GM18909 (cell line): Measurements from ENCODE around the gene ABO.
"Not testable (repeated sequence)": the region's sequence is repeated elsewhere in the genome, so short reads cannot be mapped to it uniquely, and the experiment has no call there.

ENCODE experiments used
- ATAC-seq: cut with Tn5 transposase; IDR thresholded peaks from one replicate; pipeline ENCODE4 v1.9.1; 2021; ENCODE audit warnings: mild to moderate bottlenecking; ENCODE audit not compliant: unreplicated experiment, poor library complexity

Gene ABO

DNA sequence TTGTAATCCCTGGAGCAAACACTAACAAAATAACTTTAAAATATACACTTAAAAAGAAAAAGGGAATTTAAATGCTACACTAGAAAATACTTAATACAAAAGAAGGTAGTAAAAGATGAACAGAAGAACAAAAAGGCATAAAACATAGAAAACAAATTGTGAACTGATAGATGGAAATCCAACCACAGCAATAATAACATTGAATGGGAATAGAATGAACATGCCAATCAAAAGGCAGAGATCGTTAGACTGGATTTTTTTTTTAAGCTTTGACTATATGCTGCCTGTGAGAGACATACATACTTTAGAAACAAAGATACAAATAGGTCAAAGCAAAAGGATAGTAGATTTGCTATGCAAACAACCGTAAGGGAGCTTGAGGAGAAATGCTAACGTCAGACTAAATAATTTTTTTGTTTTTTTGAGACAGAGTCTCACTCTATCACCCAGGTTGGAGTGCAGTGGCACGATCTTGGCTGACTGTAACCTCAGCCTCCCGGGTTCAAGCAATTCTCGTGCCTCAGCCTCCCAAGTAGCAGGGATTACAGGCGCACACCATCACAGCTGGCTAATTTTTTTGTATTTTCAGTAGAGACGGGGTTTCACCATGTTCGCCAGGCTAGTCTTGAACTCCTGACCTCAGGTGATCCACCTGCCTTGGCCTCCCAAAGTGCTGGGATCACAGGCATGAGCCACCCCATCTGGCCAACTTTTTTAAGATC, 6.5 kb downstream of the ABO start:
- no peak for ATAC-seq

DNA sequence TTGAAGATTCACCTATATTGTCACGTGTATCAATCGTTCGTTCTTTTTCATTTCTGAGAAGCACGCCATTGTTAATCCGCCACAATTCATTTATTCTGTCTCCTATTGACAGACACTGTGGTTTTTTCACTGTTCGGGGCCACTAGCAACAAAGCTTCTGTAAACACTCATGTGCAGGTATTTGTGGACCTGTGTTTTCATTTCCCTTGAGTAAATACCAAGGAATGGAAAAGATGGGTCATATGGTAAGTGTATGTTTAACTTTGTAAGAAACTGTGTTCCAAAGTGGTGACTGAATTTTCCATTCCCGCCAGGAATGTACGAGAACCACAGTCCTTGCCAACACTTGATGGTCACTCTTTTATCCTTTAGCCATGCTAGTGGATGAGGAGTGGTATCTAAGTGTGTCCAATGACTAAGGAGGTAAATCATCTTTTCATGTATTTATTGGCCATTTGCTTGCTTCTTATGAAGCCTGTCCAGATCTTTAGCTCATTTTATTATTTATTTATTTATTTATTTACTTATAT, 10.7 kb downstream of the ABO start:
- no peak for ATAC-seq

DNA sequence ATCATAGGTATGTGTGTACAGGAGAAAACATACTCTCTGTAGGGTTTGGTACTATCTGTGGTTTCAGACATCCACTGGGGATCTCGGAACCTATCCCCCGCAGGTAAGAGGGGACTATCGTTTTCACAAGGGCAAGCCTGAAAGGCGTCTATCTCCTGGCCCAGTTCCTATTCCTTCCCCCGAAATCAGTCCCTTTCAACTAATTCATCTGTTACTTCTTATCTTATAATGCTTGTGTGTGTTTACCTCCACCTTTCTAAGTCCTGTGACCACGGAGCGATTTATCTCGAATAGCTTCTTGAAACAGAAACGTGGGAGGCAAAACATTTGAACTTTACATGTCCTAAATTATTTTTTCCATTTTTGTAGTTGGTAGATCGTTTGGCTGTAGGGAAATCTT, 11.4 kb downstream of the ABO start:
- ATAC-seq: no peak

DNA sequence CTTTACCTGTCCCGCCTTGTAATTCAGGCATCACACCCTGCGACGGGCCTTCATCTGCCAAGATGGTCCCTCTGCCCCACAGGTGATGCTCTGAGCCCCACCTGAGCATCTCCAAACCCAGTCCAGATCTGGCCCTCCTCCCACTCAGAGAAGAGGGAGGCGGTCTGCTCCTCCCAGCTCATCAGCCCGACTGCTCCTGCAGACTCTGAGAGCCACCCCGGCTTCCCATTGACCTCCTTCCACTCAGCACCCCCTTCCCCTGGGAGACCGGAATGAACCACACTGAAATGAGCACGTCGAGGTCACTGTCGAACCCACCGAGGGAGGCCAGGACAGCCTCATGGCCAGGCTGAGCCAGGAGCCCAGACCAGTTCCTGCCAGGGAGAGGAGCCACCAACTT, 12.8 kb downstream of the ABO start:
- no peak for ATAC-seq

DNA sequence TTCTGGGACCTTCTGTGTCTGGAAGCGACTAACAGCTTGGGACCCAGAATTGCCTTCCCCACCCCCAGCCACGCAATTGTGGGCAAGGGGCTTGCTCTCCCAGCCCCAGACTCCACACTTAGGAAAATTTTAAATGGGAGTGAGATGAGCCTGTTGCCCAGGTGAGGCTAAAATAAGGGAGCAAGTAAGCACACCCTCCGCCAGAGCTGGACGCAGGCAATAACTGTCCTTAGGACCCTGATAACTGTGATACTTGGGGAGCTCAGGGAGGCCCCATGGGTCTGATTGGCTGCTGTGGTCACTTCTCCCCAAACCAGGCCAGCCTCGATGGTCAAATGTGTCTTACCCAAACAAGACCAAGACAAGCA, 13.3 kb downstream of the ABO start:
- no peak for ATAC-seq

DNA sequence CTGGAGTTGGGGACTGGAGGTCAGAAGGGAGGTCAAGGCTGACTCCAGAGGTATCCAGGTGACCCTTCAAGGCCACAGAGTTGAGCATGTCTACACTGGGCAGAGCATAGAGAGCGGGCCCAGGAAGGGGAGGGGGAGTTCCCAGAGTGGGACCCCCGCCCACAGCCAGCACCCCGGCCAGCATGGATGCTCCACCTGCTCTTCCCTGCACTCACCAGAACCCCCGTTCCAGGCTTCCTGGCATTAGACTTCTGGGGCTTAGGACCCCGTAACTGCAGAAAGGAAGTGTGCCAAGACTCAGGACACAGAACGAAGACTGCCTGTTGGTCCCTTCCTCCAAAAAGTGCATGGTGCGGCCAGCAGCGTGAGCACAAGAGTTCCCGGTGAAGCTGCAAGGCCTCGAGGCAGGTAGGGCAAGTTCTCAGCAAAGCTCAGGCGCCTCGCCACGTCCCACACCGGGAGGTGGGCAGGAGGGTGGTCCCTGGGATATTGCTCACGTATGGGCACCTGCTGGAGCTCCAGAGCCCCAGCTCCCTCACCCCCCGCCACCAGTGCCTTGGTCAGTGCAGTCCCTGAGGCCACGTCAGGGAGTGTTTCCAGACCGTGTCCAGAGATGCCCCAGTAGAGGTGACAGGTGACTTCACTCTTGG, 13.8 kb downstream of the ABO start:
- no peak for ATAC-seq

DNA sequence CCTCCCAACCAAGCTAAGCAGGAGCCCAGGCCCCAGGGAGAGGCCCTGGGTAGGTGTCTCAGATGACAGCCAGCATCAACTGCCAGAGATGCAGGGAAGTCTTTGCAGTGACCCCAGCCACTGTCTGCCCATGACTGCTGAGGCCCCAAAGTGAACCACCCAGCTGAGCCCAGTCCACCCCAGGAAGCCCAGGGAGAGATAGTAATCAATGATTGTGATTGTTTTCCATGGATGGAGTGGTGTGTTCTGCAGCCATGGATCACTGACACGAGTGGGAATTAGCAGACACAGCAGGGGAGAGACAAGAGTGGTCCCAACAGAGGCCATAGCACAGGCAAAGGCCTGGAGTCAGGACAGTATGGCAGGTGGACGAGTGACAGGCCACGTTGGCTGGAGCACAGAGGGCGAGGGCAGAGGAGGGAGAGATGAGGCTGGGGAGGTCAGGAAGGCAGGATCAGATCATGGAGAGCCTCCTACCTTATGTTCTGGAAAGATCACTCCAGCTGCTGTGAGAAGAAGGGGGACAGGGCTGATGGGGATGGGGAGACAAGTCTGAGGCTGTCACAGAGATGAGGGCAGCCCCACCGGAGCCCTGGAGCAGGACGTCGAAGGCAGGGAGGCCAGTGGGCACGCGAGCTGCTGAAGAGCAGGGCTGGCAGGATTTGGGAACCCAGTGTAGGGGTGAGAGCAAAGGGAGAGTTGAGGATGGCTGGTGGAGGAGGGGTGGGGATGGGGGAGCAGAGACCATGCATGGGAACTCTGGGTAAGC, 14.5 kb downstream of the ABO start:
- ATAC-seq: no peak

DNA sequence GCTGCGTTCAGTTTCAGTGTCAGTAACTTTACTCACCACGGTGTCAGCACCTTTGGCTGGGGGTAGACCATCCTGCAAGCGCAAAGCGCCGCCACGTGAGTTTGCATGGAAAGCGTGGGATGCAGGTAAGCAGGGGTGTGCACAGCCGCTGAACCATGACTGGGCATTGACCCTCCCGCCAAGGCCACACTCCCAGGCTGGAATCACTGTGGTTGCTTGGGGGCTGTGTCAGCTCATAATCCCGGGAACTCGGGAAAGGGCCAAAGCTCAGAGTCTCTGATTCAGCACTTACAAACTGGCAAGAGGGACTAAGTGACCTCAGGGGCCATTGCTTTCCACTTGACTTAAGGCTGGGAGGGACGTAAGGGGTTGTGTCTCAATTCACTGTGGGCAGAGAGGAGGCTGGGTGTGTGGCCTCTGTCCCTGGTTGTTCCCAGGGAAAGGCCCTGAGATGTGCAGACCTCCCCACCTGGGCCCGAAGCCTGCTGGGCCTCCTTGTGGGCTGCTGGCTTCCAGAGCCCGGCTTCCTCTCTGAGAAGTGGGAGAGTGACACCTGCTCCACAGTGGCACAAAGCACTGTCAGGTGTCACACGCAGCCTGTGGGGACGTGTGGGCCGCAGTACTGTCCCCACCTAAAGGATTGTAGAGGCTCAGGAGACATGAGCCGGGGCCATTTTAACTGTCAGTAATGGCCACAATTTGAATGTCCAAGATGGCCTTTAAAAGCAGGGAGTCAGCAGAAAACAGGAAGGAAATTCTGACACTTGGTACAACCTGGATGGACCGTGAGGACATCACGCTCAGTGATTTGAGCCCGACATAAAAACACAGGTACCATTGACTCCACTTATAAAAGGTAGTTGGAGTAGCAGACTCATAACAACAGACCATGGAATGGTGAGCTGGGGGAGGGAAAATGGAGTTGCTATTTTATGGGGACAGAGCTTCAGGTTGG, 16.7 kb downstream of the ABO start:
- no peak for ATAC-seq

DNA sequence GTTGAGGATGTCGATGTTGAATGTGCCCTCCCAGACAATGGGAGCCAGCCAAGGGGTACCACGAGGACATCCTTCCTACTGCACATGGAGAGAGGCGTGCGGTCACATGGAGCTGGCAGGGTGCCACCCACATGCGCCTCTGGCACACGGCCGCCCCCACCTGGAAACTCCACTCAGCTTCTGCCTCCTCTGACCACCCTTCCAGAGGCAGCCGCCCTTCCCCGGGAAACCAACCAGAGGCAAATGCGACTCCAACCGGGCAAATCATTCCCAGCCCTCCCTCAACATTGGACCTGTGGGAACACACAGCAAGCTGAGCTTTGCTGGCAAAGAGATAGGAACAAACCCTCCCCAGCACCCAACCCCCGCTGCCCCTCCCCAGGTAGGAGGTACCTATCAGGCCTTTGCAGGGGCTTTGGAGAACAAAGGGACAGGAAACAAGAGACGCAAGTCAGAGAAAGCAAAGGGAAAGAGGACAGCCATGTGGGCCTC, 17.5 kb downstream of the ABO start:
- no peak for ATAC-seq

DNA sequence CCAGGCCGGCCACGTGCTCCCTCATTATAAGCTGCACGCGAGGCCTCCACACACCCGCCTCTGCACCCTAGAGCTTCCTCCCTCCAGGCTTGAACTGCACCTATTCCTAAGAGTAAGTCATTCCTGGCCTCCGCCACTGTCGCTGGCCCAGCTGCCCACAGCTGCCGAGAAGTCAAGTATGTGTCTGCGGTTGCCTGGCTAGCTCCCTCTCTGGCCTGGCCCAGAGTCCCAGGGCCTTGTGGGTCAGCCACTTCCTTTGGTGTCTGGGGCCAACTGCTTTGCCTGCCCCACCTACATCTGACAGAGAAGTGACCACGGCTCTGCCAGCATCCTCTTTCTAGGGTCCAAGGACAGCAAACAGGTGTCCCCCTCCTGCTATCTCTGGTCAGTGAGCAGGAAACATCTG, 18.3 kb downstream of the ABO start:
- ATAC-seq: no peak

DNA sequence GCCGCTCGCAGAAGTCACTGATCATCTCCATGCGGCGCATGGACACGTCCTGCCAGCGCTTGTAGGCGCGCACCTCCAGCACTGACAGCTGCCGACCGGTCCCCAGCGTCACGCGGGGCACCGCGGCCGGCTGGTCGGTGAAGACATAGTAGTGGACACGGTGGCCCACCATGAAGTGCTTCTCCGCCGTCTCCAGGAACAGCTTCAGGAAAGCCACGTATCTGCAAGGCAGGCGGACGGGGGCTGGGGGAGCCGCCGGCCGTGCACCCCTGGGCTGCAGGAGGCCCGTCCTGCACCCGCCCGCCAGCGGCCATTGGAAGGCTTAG, 18.9 kb downstream of the ABO start:
- ATAC-seq: no peak

DNA sequence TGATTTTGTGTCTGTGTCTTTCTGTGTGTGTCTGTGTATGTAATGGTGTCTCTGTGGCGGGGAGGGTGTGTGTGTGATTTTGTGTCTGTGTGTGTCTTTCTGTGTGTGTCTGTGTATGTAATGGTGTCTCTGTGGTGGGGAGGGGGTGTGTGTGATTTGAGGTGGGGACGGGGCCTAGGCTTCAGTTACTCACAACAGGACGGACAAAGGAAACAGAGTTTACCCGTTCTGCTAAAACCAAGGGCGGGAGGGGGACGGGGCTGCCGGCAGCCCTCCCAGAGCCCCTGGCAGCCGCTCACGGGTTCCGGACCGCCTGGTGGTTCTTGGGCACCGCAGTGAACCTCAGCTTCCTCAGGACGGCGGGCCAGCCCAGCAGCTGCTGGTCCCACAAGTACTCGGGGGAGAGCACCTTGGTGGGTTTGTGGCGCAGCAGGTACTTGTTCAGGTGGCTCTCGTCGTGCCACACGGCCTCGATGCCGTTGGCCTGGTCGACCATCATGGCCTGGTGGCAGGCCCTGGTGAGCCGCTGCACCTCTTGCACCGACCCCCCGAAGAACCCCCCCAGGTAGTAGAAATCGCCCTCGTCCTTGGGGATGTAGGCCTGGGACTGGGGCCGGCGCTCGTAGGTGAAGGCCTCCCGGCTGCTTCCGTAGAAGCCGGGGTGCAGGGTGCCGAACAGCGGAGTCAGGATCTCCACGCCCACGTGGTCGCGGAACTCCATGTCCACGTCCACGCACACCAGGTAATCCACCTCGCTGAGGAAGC, 19.4 kb downstream of the ABO start:
- no peak for ATAC-seq

DNA sequence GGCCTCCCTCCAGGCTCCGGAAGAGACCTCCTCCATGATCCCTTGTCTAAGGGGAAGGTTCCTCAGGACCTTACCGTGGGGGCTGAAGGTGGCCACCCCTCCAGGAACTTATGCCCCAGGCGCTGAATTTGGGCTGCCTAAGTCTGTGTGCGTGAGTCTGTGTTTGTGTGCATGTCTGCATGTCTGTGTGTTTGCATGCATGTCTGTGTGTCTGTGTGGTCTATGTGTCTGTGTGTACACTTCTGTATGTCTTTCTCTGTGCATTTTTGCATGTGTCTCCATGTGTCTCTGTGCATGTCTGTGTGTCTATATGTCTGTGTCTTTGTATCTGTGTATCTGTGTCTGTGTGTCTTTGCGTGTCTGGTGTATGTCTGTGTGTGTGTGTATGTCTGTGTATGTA, 20.5 kb downstream of the ABO start:
- ATAC-seq: no peak

DNA sequence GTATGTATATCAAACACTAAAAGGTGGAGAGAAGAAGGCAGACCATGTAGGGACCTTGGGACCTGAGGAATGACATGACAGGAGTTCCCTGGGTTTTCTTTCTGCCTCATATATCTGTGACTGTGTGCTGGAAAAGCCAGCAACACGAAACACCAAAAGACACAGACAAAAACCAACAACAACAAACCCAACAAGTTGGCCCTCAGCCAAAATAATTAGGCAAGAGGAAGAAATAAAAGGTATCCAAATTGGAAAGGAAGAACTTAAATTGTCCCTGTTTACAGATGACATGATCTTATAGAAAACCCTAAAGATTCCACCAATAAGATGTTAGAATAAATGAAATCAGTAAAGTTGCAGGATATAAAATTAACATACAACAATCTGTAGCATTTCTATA, 21.7 kb downstream of the ABO start:
- ATAC-seq: no peak

DNA sequence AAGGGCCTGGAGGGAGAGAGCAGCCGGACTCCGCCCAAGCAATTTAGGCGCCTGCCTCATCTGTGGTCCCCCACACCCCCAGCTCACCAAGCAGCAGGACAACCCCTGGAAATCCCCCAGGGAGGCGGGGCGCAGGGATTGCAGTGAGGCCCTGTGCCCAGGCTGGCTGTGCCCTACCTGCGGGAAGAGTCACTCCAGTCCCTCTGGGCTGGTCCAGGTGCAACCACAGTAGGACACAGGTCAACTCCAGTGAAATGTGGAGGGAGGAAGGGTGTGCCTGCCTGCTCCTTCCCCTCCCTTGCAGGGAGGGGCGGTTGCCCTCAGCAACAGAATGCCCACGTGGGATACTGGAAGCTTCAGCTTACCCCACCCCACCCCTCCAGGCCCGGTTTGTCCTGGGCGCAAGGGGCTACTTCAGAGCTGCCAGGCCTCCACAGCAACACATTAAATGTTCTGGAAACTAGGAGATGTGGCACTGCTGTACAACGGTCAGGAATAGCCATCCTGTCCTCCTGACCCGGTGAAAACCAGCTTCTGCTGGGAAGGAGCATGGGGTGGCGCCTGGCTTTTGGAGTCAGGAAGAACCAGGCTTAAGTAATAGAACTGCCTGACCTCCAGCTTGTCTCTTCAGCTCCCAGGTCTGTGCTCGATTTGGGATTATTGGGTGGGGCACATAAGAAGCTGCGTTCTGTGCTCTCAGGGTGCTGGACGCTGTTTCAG, 22.5 kb downstream of the ABO start:
- ATAC-seq: no peak

DNA sequence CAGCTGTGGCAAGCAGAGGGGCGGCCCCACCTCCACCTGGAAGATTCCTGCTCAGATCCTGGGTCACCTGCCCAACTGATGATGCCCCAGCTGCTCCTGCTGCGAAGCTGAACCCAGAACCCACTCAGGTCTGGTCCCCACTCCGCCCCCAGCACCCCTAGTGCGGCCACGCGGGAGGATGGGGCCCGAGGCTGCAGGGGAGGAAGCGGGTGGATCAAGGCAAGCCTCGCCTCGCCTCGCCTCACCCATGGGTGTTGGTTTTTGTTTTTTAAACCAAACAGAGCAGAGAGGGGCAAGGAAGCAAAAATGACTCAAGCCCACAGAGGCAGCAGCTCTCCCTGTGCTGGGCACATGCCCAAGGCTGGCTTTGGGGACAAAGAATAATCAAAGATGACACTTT, 23.2 kb downstream of the ABO start:
- ATAC-seq: no peak

DNA sequence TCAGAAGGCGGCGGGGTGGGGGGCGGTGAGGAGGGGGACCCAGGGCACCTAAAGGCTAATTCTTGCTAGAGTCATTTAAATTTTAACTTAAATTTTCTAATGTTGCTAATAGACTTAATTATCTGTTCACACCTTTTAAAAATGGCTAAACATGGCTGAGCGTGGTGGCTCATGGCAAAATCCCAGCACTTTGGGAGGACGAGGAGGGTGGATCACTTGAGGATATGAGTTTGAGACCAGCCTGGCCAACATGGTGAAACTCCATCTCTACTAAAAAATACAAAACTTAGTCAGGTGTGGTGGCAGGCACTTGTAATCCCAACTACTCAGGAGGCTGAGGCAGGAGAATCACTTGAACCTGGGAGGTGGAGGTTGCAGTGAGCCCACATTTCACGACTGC, 23.8 kb downstream of the ABO start:
- ATAC-seq: not testable (repeated sequence)

DNA sequence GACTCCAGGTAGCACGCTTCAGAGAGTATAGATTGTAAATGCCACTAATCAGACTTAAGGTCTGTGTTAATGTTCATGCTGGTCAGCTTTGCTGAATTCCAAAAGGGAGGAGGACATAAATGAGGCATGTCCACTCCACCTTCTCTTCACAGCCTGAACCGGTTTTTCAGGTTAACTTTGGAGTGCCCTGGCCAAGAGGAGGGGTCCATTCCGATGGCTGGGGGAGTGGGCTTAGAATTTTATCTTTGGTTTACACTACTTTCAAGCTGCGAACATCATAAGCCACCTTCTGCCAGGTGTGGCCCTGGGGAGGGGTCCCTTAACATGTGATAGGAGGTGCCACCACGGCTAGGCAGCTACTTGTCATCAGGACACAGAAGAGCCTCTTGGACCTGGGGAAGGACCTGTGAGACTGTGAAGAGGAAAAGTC, 24.2 kb downstream of the ABO start:
- no peak for ATAC-seq

DNA sequence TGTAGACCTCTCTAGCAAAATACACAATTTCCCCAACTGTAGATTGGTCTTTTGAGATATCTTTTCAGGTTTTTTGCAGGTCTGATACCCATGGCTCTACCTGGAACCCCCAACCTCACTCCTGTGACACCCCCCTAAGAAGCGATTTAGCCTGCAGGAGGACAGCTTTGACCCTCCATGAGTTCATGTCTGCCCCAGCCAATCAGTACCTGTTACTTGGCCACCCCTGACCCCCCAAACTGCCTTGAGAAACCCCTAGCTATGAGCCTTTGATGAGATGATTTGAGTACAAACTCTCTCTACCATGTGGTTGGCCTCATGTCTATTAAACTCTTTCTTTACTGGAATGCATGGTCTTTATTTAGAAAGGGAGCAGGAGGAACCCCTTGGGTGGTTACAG, 25.7 kb downstream of the ABO start:
- ATAC-seq: no peak
